HG03108 (cell line): ENCODE measurements around the gene FRAS1.
"Not testable (repeated sequence)": the region's sequence is repeated elsewhere in the genome, so short reads cannot be mapped to it uniquely, and the experiment has no call there.

Experiments
- ATAC-seq: cut with Tn5 transposase; IDR thresholded peaks from one replicate; pipeline ENCODE4 v1.9.1; 2021; ENCODE audit warnings: moderate library complexity; ENCODE audit not compliant: unreplicated experiment

The FRAS1 gene

DNA sequence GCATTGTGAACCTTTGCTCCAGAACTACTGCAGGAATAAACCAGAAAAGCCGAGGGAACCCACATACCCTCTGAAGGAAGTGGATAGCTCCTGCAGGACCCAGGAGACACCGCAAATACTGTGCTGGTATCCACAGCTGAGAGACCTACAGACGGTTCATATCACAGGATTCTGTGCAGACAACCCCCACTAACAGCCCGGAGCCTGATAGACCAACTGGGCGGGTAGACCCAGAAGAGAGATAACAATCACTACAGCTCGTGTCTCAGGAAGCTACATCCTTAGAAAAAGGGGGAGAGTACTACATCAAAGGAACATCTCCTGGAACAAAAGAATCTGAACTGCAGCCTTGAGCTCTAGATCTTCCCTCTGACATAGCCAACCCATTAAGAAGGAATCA, 150.8 kb downstream of the FRAS1 start:
- ATAC-seq, result no peak

DNA sequence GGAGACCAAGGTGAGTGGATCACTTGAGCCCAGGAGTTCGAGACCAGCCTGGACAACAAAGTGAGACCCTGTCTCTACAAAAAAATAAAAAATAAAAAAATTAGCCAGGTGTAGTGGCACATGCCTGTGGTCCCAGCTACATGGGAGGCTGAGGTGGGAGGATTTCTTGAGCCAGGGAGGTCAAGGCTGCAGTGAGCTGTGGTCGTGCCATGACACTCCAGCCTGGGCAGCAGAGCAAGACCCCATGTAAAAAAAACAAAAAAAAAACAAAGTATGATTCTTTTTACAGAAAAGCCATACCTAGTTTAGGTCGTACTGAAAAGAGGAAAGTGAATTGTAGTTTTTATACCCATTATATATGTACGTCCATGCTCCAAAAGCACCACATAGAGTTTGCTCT, 151.8 kb downstream of the FRAS1 start:
- not testable (repeated sequence) for ATAC-seq

DNA sequence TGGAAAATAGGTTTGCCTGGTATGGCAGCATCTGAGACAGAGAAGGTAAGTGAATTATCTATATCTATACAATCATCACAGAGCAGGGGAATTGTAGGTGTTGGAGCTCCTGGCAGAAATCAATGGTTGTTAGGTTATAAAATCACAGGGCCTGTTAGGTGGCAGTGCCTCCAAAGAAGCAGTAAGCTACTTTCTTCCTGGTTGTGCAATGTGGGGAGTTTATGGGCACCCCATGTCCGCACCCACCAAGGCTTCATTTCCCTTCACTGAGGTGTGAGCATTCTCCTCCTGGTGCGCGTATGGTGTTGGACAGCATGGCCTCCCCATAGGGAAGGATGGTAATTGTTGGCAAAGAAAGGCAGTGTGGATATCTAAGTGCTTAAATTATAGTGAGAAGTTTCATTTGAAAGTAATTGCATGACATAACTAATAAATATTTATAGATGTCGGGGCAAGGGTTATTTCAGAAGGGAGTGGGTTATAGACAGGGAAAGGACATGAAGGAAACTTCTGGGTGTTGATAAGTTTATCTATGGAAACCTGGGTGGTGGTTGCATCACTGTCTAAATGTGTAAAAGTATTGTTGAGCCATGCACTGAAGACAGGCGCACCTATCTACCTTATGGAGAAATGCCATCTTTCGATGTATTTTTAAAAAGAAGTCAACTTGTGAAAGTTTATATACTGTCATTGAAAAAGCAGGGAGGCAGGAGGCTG, 153.7 kb downstream of the FRAS1 start:
- no peak for ATAC-seq

DNA sequence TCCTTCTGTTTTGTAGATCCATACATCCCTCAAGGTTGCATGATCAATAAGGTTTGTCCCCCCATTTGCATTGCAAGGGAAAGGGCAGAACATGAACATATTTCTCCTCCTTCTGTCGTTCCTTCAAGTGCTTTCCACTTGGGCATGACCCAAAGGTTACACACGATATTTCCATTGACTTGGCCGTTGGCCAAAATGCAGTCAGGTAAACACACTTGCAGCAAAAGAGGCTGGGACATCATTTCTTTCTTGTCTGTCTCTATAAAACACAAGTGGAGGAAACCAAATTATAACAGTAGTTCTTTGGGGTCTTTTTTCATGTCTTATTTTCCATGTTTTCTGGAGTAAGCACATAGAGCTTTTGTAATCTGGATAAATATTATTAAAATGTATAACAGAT, 156.1 kb downstream of the FRAS1 start:
- no peak for ATAC-seq

DNA sequence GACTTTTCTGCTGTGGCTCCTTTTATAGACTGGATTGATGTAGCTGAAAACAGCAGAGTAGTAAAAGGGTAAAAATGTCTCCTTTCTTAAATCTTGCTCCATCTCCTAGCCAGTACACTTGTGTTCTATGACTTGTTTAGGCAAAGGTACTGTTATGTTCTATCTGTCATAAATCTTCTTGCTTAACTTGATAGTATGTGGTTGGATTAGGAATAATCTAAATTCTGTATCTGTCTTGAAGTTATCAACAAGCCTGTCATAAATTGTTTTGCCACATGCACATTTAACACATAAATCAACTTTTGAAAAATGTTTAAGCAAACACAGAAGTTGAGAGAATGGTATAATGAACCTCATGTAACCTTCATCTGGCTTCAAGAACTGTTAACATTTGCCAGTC, 157.0 kb downstream of the FRAS1 start:
- ATAC-seq, result no peak

DNA sequence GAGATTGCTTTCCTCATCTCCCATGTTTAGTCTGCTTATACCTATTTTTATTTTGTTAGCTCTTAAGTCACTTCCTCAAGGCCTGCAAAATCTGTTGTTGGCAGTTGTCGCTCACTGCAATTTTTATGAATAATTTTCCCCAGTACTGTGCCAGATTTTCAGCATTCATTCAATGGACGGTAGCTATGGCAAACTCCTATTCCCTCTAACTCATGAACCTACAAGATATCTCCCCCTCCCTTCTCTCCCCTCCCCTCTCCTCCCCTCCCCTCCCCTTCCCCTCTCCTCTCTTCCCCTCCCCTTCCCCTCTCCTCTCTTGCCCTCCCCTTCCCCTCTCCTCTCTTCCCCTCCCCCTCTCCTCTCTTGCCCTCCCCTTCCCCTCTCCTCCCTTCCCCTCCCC, 160.4 kb downstream of the FRAS1 start:
- no peak for ATAC-seq

DNA sequence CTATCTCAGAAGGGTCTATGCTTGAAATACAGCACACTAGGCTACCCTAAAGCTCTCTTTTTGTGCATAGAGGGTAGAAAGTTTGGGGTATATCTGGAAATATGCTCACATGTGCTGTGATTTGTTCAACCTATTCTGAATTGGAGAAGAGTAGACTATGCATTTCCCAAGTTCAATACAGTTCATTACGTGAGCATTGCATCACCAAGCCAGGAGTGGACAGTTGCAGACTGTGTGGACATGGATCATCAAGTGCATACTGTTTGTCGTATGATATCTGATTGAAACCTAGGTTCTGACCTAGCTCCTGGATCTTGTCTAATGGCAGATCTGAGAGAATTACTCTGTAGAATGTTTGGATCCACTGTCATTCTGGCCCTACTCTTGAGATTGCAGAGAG, 161.1 kb downstream of the FRAS1 start:
- no peak for ATAC-seq

DNA sequence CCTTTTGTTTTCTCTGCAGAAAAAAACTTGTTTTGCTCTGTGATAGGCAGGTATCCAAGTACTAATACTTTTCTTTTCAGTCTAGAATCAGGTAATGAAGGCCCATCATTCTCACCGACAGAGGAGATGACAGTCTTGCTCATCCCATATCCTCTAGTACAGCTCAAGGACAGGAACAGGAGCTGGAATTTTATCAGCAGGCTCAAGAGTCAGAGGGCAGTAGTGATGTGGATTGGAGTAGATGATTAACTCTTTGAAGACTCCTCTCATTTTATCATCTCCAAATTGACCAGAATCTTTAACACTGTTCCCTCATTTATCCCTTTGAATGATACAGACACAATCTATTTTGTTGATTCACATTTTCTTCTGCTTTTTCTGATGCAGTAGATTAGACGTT, 162.7 kb downstream of the FRAS1 start:
- no peak for ATAC-seq

DNA sequence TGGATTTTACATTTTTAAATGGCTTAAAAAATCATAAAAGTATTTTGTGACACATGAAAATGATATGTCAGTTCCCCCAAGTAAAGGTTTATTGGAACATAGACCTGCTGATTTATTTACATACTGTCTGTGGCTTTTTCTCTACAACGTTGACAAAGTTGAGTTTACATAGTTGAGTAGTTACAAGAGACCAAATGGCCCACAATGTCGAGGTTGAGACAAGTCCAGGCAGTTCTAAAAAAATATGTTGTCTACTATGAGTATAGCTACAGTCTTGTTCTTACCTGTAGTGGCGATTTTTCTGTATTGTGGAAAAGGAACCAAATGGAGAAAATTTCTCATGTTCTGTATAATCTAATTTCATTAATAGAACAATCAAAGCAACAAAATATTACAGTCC, 163.2 kb downstream of the FRAS1 start:
- ATAC-seq, result no peak

DNA sequence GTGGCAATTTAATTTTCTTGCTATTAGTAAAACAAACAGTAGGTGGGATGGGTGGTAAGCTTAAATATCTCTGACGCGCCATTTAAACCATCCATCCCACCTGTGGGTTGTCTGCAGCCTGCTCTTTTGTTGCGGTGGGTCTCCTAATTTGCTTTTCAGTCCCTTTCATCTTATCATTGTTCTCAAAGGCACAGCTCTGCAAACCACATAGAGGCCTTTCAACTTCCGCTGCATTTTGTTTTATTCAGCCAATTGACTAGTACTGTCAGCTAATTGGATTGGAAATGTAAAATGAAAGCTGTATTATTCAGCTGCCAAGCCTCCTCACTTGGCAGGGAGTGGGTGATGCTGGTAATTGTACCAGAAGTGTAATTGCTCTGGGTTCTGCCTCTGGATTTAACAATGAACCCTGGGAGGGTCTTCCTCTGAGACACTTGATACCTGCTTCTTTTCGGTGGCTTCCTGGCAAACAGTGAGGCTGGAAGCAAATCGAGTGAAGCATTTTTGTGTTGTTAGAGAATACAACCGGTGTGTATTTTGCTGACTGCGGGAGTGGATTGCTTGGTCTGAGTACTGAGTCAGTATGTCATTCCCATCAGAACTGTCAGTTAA, 165.6 kb downstream of the FRAS1 start:
- ATAC-seq, result no peak

DNA sequence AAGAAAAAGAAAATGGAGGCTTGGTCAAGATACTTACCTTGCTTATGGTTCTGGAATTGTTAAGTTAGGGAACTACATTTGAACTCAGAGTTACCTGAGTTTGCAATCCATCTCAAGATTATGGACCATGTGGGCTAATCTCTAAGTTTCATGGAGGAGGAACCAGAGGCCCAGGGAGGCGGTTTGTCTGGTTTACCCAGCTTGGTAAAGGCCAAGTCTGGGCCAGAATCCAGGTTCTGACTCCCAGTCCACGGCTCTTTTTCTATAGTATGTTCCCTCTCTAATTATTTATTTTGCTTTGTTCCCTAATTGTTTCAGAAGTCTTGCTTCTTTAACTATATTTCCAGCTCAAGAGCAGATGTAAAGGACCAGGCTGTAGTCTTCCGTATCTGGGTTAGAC, 168.1 kb downstream of the FRAS1 start:
- ATAC-seq, result no peak

DNA sequence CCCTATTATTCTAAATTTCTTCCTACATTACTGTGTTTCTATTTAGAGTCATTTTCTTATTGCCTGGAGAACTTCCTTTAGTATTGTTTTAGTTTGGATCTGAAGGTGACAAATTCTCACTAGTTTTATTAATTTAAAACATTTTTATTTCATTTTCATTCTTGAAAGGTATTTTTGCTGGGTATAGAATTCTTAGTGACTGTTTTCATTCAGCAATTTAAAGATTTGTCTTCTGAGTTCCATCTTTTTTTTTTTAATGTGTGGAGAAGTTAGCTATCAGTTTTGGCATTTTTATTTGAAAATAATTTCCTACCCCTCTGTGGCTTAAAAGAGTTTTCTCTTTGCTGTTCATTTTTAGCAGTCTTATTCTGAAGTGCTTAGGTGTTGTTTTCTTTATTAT, 169.2 kb downstream of the FRAS1 start:
- ATAC-seq, result no peak

DNA sequence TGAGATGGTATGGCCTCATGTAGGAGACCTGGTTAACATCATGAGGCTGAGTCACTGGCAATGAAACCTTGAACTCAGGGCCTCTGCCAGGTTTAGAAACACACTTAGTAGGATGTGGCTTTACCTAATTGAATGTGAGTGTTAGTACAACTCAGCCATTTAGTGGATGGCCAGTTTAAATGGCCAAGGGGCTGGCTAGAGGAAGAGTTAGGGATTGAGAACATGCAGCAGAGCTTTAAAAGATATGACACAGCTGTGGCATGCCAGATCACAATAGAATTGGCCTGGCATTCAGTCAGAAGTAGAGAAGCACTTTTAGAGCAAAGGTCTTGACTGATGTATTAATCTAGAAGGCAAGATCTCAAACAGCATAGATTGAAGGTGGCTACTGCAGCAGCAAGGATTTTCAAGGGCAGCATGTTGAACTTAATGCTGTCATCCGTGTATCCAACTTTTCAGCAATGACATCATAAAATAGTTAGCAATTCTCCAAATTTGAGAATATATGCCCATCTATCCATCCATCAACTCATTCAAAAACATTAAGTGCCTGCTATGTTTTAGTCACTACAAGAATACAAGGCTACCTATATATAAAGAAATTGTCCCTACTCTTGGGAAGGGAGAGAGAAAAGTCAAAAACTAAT, 170.4 kb downstream of the FRAS1 start:
- ATAC-seq, result no peak

DNA sequence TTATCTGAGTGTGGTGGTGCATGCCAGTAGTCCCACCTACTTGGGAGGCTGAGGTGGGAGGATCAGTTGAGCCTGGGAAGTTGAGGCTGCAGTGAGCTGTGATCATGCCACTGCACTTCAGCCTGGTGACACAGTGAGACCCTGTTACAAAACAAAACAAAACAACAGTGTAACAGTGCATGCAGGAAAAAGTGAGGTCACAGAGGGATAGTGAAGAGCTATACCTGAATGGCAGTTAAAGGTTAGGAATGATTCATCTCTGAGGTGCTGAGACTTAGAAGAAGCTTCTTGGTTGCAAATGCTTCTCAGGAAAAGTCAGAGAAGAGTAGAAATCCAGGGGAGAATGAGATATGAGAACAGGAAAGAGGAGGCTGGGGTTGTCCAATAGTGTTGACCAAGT, 178.7 kb downstream of the FRAS1 start:
- ATAC-seq, result no peak

DNA sequence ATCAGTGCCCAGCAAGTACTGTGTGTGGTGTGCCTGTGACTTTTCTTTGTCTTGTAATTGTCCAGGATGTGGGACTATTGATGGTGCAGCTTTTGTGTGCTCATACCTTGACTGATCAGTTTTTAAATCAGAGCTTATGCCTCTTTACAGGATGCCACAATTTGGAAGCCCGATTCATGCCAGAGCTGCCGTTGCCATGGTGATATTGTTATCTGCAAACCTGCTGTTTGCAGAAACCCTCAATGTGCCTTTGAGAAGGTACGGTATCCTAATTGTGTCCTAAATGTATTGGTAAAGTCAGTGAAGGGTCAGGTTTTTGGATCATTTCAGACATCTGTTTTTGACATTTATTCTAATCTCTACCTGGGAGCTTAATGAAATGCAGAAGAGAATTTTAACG, 180.2 kb downstream of the FRAS1 start:
- no peak for ATAC-seq

DNA sequence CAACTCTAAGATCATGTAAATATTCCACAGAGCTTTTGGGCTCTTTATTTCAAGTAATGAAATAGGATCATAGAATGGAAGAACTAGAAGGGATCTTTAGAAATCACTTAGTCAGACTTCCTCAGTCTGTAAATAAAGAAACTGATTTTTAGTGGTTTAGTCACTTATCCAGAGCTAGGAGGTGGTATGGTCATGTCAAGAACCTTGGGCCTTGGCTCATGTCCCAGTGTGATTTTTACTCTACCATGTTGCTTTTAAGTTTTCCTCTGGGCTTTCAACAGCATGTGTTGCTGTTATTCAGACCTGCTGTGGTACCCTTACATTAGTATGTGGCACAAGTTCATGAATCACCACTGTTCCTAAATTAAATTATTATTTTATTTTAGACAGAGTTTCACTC, 184.9 kb downstream of the FRAS1 start:
- ATAC-seq, result no peak

DNA sequence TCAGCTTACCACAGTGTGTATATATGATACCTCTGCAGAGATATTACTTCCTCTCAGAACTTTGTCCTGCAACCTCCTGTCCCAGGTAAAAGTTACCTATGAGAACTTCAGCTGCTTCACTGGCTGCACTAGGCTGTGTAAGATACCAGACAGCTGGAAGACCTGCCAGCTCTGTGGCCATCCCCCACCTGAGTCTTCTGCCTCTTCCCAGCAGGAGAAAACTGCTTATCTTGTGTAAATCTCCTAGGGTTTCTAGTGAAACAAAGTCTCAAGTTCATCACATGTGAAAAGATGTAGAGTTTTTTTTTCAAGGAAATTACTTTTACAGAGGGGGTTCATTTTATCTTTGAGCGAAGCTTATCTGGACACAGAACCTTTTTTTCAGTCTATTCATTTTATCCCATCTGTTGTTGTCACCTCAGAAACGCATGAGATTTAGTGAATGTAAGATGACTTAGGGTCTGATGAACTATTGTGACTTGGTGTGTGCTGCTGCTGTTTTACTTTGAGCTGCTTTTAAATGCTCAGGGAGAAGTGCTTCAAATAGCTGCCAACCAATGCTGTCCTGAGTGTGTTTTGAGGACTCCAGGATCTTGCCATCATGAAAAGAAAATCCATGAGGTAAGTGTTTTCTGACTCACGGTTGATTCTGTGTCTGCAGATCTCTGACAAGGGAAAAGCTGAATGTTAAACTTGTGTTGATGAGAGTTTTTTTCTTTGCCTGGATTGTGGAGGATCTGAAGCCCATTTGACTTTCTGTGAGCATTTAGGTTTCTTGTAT, 187.8 kb downstream of the FRAS1 start:
- no peak for ATAC-seq

DNA sequence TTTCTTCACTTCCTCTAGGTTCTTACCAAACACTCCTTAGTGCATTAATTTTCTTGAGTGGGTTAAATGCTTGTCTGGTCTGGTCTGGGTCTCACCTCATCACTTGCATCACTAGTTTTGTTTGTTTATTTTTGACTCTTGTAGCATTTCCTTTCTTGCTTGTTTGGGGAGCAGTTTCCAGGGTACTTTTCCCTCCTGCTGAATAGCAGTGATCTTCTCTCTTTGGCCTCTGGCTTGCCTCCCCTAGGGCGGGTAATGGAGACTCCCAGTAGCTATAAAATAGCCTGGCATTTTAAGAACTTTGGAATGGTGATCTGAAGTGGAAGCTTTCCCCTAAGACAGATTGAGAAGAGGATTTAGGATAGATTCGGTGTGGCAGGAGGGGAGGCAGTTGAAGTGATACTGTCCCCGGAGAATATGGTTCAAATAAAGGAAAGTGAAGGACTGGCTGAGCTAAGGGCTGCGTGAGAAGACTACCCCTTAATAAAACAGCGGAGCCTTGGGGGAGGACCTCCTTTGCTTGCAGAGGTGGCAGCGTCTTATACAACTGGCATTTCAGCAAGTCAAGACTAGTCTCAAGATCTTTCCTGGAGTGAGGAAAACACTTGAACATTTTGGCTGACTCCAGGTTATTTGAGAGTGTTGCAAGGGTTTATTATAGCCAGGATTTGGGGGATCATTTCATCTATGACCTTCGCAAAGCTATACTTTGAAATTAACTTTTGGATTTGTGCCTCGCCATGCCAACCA, 190.6 kb downstream of the FRAS1 start:
- ATAC-seq, result no peak

DNA sequence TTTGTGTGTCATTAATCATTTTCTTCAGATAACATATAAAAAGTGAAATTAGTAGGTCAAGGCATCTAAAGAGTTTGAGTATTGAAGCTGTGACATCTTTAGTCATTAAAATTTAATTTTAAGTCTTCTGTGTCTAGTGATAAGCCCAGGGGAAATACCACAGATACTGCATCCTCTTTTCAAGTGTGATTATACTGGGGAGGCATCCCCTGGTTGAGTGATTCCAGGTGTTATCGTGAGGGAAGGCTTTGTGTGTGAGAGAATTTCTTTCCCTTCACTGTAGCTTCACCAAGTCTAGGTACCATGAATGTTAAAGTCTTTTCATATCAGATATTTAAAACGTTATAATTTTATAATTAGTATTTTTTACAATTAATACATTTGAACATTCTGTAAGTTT, 193.4 kb downstream of the FRAS1 start:
- no peak for ATAC-seq

DNA sequence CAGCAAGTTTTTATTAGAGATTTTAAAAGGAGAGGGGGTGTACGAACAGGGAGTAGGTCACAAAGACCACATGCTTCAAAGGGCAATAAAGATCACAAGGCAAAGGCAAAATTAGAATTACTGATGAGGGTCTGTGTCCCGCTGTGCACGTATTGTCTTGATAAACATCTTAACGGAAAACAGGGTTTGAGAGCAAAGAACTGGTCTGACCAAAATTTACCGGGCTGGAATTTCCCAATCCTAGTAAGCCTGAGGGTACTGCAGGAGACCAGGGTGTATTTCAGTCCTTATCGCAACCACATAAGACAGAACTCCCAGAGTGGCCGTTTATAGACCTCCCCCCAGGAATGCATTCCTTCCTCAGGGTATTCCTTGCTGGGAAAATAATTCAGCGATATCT, 195.7 kb downstream of the FRAS1 start:
- ATAC-seq, result not testable (repeated sequence)

DNA sequence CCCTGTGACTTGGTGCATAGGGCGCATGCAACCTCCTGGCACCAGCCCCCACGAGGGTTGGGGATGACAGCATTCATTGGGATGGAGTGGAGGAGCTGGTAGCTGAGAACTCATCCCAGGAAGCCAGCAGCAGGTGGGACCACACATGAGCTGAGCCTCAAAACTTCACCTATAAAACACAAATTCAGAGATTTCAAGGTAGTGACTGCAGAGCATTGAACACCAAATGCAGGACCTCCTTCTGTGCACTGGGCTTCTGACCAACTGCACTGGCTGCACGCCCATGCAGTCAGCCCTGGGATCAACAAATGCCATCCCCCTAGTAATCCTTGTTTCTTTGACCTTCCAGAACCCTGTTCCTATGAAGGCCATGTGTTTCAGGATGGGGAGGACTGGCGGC, 197.8 kb downstream of the FRAS1 start:
- ATAC-seq, result no peak
